BLaER1 treated with 17β-estradiol and CSF1 and Interleukin-3, amounts not matched to agents 10 nM and 100 nM (cell line): ENCODE measurements around the gene FRYL.

Experiments
- H3K27ac ChIP-seq, 11 experiments: shearing (Covaris generic); formaldehyde crosslinking; 2 replicates each; pipeline ENCODE4 v1.8.1; 2022
- H3K27me3 ChIP-seq, 11 experiments: shearing (Covaris generic); formaldehyde crosslinking; 2 replicates each; pipeline ENCODE4 v1.8.1; 2022
- H3K36me3 ChIP-seq, 11 experiments: shearing (Covaris generic); formaldehyde crosslinking; 2 replicates each; pipeline ENCODE4 v1.8.1; 2022
- H3K4me1 ChIP-seq, 10 experiments: shearing (Covaris generic); formaldehyde crosslinking; 2 replicates each; pipeline ENCODE4 v1.8.1; 2022
- H3K4me2 ChIP-seq, 11 experiments: shearing (Covaris generic); formaldehyde crosslinking; 2 replicates each; pipeline ENCODE4 v1.8.1; 2022
- H3K4me3 ChIP-seq, 10 experiments: shearing (Covaris generic); formaldehyde crosslinking; 2 replicates each; pipeline ENCODE4 v1.8.1; 2022
- H3K9ac ChIP-seq, 11 experiments: shearing (Covaris generic); formaldehyde crosslinking; 2 replicates each; pipeline ENCODE4 v1.8.1; 2022
- H3K9me3 ChIP-seq, 11 experiments: shearing (Covaris generic); formaldehyde crosslinking; replicated peaks in 1 of 11; 2 replicates each; pipeline ENCODE4 v1.8.1; 2022
- H4K20me1 ChIP-seq, 11 experiments: shearing (Covaris generic); formaldehyde crosslinking; 2 replicates each; pipeline ENCODE4 v1.8.1; 2022
- Cebpa-rat ChIP-seq, 11 experiments: shearing (Covaris generic); IDR thresholded peaks; 2 replicates each; pipeline ENCODE4 v1.8.1; 2022

FRYL gene

DNA sequence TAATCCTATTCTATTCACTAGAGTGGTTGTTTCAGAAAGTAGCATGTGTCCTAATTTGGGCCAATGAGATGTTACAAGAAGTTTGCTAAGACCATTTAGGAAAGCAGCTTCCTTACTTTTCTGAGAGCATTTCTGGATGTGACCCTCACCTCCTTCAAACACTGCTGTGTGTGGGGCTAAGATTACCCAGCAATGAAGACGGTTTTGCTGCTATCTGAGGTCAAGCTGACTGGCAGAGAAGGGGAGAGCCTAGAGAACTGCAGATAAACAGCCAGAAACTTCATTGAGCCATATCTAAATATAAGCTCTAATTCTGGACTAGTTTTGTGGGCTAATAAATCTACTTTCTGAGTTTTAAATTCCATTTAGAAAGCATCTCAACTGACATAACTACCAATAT, 253.7 kb downstream of the FRYL start:
- Histone ChIP-seq H3K4me2 (no peak overlapping the region), H3K4me1 (no peaks in the 10 kb centered on the region), H3K36me3 (peaks cover 89 to 100% (median 98%) of the 10 kb centered on the region in 11 experiments), H4K20me1 (peaks cover 0 to 5% (median 0%) of the 10 kb centered on the region in 11 experiments; a peak in 1 of 22 replicates), H3K9ac (no peak overlapping the region), H3K9me3 (no peaks in the 10 kb centered on the region), H3K27me3 (no peaks in the 10 kb centered on the region), H3K4me3 (no peak overlapping the region), H3K27ac (no peak overlapping the region)
- TF ChIP-seq Cebpa-rat (IDR thresholded peaks at IDR 0.05): no peak

DNA sequence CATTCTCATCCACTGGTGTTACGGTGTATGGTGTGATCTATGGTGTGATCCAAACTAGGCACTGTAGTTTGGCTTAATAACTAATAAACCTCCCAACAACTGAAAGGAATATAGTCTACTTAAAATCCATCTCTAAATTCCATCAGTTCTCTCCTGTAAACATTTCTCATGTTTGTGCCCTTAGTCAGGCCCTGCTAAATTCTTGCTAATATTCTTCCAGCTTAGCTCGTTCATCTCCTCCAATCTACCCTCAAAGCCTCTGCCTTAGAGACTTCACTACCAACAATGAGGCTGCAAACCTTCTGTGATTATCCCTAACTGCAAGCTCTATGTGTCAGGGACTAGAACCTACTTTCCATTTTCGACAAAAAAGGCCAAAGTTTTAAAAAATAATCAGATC, 261.9 kb downstream of the FRYL start:
- peaks cover 0 to 5% (median 0%) of the 10 kb centered on the region in 11 experiments; a peak in 1 of 22 replicates for H4K20me1 ChIP-seq
- peaks cover 79 to 100% (median 95%) of the 10 kb centered on the region in 11 experiments for H3K36me3 ChIP-seq
- no peaks in the 10 kb centered on the region for H3K27me3 ChIP-seq
- no peaks in the 10 kb centered on the region for H3K4me1 ChIP-seq
- H3K27ac ChIP-seq: no peak overlapping the region
- no peak for TF ChIP-seq Cebpa-rat (IDR thresholded peaks at IDR 0.05)
- no peak overlapping the region for H3K4me3 ChIP-seq
- H3K9me3 ChIP-seq: no peaks in the 10 kb centered on the region
- H3K4me2 ChIP-seq: no peak overlapping the region
- no peak overlapping the region for H3K9ac ChIP-seq

DNA sequence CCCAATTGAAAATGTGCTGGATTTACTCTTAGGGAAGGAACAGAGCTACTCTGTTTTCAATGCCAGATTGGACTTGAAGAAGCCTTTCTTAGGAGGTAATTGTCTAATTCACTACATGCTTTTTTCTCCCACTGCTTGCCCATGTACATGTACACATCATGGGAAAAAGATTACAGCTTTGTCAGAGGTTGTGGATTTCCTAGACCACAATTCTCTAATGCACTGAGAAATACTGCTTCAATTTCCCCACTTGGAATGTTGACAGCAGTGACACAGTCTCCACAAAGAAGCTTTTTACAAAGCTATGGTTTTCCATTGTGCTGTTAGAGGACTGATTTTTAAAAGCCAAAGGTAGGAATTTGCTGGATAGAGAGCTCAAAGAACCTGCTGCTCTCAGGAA, 270.5 kb downstream of the FRYL start:
- no peaks in the 10 kb centered on the region for H3K4me1 ChIP-seq
- H3K36me3 ChIP-seq: peaks cover 84 to 99% (median 96%) of the 10 kb centered on the region in 11 experiments
- TF ChIP-seq Cebpa-rat (IDR thresholded peaks at IDR 0.05): no peak
- H4K20me1 ChIP-seq: no peaks in the 10 kb centered on the region
- no peak overlapping the region for H3K27ac ChIP-seq
- H3K9ac ChIP-seq: no peak overlapping the region
- no peaks in the 10 kb centered on the region for H3K27me3 ChIP-seq
- H3K9me3 ChIP-seq: no peaks in the 10 kb centered on the region
- no peak overlapping the region for H3K4me2 ChIP-seq
- H3K4me3 ChIP-seq: no peak overlapping the region

DNA sequence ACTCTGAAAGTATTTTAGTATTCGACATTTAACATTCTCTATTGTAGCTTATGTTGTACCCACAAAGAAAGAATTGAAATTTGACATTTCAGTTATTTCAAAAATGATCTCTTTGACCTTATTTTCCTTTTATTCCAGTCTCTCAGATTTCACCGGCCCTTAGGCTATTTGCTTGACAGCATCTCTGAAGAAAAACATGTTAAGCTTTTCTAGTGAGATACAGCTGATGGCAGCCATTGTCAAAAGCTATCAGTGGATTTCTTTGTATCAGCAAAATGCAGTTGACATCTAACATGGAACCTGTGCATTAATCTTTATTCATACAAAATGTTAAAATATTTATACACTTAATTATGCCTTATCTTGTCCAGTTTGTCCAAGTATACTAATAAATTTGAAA, 273.4 kb downstream of the FRYL start:
- peaks cover 72 to 99% (median 93%) of the 10 kb centered on the region in 11 experiments for H3K36me3 ChIP-seq
- no peak overlapping the region for H3K9ac ChIP-seq
- H3K27me3 ChIP-seq: no peaks in the 10 kb centered on the region
- H3K4me2 ChIP-seq: no peak overlapping the region
- no peaks in the 10 kb centered on the region for H4K20me1 ChIP-seq
- H3K4me1 ChIP-seq: no peaks in the 10 kb centered on the region
- no peak overlapping the region for H3K4me3 ChIP-seq
- no peak for TF ChIP-seq Cebpa-rat (IDR thresholded peaks at IDR 0.05)
- H3K9me3 ChIP-seq: no peaks in the 10 kb centered on the region
- no peak overlapping the region for H3K27ac ChIP-seq

DNA sequence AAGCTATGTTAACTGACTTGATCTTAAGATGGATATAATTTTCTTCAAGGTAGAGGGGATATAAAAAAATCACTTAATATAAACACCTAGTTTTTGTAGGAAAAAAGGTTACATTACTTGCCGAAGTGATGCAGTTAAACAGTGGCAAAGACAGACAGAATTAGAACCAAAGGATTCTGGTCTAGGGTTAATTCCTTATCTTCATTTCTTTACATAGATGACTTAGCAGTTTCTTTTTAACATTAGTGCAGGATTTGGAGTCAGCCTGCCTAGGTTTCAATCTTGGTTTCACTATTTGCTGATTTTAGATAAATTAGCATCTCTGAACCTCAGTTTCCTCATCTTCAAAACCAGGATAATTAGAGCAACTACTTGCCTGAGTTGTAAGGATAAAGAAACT, 275.7 kb downstream of the FRYL start:
- H3K4me2 ChIP-seq: no peak overlapping the region
- TF ChIP-seq Cebpa-rat (IDR thresholded peaks at IDR 0.05): no peak
- H3K9me3 ChIP-seq: no peaks in the 10 kb centered on the region
- H3K4me1 ChIP-seq: no peaks in the 10 kb centered on the region
- H3K9ac ChIP-seq: no peak overlapping the region
- no peaks in the 10 kb centered on the region for H4K20me1 ChIP-seq
- H3K4me3 ChIP-seq: no peak overlapping the region
- H3K27ac ChIP-seq: no peak overlapping the region
- H3K27me3 ChIP-seq: no peaks in the 10 kb centered on the region
- peaks cover 67 to 99% (median 89%) of the 10 kb centered on the region in 11 experiments for H3K36me3 ChIP-seq

DNA sequence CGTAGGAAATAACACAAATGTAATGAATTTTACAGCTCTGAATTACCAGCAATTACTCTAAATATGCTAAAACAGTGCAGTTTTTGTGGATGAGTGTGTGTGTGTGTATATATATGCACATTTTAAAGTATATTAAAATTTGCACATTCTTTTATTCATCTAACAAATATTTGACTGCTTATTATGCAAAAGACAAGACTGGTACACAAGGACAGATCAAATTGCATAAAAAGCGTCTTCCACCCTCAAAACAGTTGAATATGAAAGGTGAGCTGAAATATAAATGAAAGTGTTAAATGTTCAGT, 276.1 kb downstream of the FRYL start:
- no peaks in the 10 kb centered on the region for H3K27me3 ChIP-seq
- H3K4me2 ChIP-seq: no peak overlapping the region
- H3K9me3 ChIP-seq: no peaks in the 10 kb centered on the region
- no peaks in the 10 kb centered on the region for H3K4me1 ChIP-seq
- no peak overlapping the region for H3K9ac ChIP-seq
- no peak overlapping the region for H3K4me3 ChIP-seq
- H3K27ac ChIP-seq: no peak overlapping the region
- H4K20me1 ChIP-seq: no peaks in the 10 kb centered on the region
- no peak for TF ChIP-seq Cebpa-rat (IDR thresholded peaks at IDR 0.05)
- H3K36me3 ChIP-seq: peaks cover 67 to 99% (median 89%) of the 10 kb centered on the region in 11 experiments

DNA sequence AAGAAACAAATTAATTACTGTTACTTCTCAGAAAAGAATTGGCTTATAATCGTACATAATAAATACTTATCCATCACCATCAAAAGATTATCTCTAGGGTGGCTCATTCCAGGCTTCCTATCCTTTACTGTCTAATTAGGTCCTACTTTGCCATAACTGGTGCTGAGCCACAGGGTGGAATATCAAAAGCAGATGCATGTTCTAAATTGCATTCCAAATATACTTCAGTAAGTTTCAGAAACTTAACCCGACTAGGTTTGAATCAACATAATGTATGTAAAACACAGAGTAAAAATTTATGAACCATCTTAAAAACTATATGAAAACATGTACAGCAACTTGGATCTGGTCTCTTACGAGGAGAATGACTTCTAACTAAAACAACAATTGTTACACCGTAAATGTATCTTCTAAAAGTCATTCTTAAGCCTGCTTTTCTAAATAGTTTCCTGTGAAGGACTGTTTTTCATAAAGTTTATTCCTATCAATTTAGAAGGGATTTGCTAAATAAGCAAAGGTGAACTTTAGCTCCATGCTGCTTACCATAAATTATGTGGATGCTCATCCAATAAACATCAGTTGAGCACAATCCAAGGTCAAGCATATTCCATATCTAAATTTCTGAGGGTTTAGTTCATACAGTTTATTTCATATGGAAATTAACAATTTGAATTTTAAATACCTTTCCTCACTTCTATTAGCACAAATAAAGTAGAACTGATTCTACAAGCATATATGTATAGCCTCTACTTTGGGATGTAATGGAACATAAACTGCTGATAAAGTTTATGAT, 276.6 kb downstream of the FRYL start:
- Histone ChIP-seq H3K9ac (no peak overlapping the region), H3K4me3 (no peak overlapping the region), H3K36me3 (peaks cover 65 to 99% (median 89%) of the 10 kb centered on the region in 11 experiments), H3K4me1 (no peaks in the 10 kb centered on the region), H3K9me3 (no peaks in the 10 kb centered on the region), H3K4me2 (no peak overlapping the region), H3K27ac (no peak overlapping the region), H3K27me3 (no peaks in the 10 kb centered on the region), H4K20me1 (no peaks in the 10 kb centered on the region)
- TF ChIP-seq Cebpa-rat (IDR thresholded peaks at IDR 0.05): no peak

DNA sequence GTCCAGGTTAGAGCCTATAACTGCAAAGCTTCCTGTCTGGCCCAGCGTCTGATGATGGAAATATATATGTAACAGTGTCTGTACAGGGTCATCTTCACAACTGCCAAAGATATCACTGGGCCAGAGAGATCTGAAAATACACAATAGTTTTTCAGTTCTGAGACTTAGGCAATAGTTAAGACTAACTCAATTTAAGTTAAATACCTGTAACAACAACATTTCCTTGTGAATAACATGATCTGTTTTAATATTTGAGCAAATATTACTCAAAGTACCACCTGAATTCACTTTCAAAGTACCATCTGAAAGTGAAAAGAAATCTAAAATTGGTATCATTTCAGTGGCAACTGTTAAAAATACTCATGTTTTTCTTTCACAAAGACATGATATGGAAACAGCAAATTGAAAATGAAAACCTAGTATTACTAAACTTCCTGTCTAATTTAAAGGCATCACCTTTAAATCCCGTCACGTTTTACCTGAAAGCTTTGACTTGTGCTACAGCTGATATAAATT, 280.5 kb downstream of the FRYL start:
- Histone ChIP-seq H3K27me3 (no peaks in the 10 kb centered on the region), H3K36me3 (peaks cover 39 to 91% (median 72%) of the 10 kb centered on the region in 11 experiments), H3K4me2 (no peak overlapping the region), H3K9me3 (no peaks in the 10 kb centered on the region), H3K9ac (no peak overlapping the region), H3K4me1 (no peaks in the 10 kb centered on the region), H3K27ac (no peak overlapping the region), H4K20me1 (no peaks in the 10 kb centered on the region), H3K4me3 (no peak overlapping the region)
- TF ChIP-seq Cebpa-rat (IDR thresholded peaks at IDR 0.05): no peak

DNA sequence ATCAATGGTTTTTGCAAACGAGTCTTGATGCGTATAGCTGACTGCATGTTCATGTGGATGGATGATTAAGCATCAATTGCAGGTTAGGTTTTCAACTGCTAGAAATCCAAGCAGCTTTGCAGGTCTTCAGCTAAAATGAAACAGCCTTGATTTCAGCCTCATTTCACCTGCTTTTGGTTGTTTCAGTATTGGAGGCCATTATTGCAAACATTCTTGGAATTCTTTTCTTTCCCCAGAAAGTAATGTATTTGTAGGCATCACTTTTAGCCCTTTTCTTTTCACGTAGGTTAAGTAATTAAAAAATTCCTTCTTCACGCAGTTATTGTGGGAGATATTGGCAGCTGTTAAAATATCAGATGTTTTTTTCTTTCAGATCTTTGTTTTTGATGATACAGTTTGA, 281.2 kb downstream of the FRYL start:
- no peak overlapping the region for H3K4me3 ChIP-seq
- H3K27ac ChIP-seq: no peak overlapping the region
- H3K9ac ChIP-seq: no peak overlapping the region
- H3K9me3 ChIP-seq: no peaks in the 10 kb centered on the region
- peaks cover 35 to 84% (median 65%) of the 10 kb centered on the region in 11 experiments for H3K36me3 ChIP-seq
- TF ChIP-seq Cebpa-rat (IDR thresholded peaks at IDR 0.05): no peak
- no peaks in the 10 kb centered on the region for H4K20me1 ChIP-seq
- H3K27me3 ChIP-seq: no peaks in the 10 kb centered on the region
- no peaks in the 10 kb centered on the region for H3K4me1 ChIP-seq
- no peak overlapping the region for H3K4me2 ChIP-seq

DNA sequence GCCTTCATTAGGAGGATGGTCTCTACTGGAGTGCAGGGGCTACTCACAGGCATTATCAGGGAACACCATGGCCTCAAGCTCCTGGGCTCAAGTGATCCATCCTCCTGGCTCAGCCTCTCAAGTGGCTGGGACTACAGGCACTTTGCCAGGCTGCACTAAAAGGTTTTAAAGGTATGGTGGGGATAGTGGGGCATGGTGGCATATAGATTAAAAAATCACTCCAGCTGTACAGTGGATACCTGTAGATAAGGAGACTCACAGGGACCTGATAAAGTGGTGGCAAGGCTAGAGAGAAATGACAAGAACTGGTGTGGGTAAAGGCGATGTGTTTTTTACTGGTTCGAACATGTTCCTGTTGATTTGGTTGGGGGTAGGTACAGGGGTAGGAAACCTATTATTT, 284.1 kb downstream of the FRYL start:
- Histone ChIP-seq H3K27ac (no peak overlapping the region), H3K27me3 (peaks cover 5 to 11% (median 9%) of the 10 kb centered on the region in 11 experiments), H3K4me3 (no peak overlapping the region), H3K36me3 (peaks cover 25 to 57% (median 42%) of the 10 kb centered on the region in 11 experiments), H4K20me1 (no peaks in the 10 kb centered on the region), H3K9ac (no peak overlapping the region), H3K4me1 (no peaks in the 10 kb centered on the region), H3K9me3 (peaks cover 11 to 16% (median 12%) of the 10 kb centered on the region in 11 experiments), H3K4me2 (no peak overlapping the region)
- TF ChIP-seq Cebpa-rat (IDR thresholded peaks at IDR 0.05): no peak
